GM21737 (cell line): Measurements from ENCODE around the gene RBM5.

Experiments
- ATAC-seq: cut with Tn5 transposase; IDR thresholded peaks from one replicate; pipeline ENCODE4 v1.9.1; 2021; ENCODE audit warnings: mild to moderate bottlenecking, moderate library complexity; ENCODE audit not compliant: unreplicated experiment

The RBM5 gene

GRCh38 chr3:50121072-50122032, 32.6 kb downstream of the RBM5 start:
- no peak for ATAC-seq

DNA sequence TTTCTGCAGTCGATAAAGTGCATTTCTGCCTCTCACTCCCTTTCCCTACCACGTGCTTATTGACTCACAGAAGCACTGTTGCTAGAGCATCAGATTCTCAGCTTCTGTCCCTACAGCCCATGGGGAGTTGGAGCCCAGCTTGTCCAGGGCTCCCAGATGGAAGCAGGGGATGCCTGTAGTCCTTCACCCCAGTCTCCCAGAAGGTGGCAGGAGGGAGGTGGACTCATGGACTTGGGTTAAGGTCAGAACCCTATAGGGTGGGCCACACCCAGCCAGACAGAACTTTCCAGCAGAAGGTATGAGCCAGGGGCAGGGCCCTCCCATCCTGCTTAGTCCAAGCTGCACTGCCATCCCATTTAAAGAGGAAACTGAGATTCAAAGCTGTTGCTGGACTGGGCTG, 33.4 kb downstream of the RBM5 start:
- no peak for ATAC-seq

DNA sequence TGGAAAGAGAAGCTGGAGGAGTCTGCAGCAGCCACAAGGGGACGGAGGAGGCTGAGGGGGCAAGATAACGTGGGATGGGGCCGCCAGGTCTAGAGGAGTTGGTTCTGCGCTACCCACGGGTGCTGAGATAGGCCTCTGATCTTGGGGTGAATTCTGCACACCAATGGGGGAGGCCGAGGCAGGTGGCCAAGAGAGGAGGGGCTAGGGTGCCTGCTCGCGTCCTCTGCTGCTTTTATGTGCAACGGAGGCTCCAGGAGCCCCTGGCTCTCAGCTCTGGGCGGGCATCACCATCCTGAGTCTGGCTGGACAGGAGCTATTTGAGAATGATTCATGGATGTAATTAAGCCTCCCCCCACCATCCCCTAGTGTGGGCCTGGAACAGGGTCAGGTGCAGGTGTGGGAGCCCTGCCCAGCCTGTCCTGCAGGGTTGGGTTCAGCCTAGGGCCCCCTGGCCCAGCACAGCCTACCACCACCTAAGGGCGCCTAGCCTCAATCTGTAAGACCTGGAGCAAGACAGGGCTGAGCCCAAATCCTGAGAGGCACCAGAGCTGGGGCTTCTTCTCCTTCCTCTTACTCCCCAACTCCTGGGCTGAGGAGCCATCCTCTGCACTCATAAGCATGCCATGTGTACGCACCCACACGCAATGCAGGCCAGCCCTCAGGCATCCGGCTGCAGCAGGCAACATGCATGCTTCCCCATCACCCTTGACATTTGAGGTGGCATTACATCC, 34.1 kb downstream of the RBM5 start:
- no peak for ATAC-seq

- no peak for ATAC-seq
Measured at GRCh38 chr3:50123394-50124051, 34.8 kb downstream of the RBM5 start.

DNA sequence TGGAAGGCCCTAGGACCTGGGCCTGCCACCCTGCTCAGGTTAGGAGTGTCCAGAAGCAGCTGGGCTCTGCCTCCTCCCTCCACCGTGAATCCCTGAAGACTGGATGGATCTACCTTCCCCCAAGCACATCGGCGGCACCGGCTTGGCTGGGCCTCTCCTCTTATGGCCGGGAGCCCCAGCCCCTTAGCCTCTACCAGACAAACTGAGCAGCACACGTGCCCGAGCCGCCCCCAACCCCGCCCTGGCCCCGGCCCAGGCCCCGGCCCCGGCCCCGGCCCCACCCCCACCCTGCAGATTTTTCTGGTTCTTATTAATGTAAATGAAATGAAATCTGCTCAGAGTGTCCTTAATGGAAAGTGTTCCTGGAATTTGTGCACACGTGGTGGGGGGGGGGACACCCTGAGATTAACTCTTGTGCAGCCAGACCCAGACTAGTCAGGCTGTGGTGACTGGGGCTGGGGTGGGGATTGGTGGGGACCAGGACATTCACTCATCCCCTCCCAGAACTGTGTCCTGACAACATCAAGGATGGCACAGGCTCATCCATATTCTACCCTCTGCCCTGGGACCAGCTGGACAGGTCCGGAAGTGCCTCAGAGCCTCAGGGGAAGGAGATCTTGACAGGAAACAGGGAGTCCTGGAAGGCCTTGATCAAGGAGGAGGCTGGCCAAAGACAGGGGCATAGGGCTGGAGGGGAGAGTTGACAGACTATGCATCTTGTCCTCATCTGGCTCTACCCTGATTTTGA, 35.5 kb downstream of the RBM5 start:
- no peak for ATAC-seq

DNA sequence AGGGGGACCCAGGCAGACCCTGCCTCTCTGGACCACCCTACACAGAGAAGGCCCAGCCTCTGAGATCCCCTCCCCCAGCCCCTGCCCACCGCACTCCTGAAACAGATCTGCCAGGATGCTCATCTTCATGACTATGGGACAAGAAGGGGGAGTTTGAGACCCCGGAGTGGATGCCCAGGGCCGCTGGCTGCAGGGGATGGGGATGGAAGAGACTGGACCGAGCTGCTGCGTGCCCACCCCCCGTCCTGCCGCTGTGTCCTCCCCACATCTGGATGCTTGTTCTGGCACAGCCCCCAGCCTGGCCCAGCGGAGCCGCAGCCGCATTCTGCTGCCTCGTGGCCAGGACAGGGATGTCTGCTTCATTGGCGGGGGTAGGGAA, 36.1 kb downstream of the RBM5 start:
- no peak for ATAC-seq

DNA sequence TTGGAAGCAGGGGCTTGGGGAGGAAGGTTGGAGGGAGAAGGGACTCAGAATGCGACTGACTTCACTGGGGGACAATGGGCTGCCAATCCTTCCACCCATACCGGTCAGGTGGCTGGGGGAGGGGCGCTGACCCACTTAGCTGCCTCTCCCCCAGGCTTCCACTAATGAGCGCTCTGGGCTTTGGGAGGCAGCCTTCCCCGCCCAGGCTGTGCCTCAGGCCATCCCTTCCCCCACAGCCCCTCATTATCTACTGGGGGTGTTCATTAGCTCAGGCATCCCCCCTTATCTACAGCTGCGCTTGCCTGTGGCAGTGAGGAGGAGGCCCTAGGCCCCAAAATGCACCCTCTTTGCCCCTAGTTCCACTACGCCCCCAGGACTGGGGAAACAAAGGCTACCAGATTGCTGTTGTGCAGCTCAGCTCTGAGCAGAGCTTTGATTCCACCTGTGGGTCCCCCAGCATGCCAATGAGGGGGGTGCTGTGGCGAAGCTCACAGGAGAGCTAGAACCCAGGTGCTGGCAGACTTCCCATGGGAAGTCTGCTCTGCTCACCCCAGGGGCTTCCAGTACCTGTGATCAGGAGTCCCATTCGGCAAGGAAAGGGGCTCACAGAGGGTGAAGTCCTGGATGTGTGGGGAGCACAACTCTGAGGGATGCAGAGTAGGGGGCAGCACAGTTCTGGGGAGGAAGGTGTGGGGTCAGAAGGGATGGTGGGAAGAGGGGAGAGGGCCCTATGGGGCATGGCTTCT, 37.0 kb downstream of the RBM5 start:
- no peak for ATAC-seq

DNA sequence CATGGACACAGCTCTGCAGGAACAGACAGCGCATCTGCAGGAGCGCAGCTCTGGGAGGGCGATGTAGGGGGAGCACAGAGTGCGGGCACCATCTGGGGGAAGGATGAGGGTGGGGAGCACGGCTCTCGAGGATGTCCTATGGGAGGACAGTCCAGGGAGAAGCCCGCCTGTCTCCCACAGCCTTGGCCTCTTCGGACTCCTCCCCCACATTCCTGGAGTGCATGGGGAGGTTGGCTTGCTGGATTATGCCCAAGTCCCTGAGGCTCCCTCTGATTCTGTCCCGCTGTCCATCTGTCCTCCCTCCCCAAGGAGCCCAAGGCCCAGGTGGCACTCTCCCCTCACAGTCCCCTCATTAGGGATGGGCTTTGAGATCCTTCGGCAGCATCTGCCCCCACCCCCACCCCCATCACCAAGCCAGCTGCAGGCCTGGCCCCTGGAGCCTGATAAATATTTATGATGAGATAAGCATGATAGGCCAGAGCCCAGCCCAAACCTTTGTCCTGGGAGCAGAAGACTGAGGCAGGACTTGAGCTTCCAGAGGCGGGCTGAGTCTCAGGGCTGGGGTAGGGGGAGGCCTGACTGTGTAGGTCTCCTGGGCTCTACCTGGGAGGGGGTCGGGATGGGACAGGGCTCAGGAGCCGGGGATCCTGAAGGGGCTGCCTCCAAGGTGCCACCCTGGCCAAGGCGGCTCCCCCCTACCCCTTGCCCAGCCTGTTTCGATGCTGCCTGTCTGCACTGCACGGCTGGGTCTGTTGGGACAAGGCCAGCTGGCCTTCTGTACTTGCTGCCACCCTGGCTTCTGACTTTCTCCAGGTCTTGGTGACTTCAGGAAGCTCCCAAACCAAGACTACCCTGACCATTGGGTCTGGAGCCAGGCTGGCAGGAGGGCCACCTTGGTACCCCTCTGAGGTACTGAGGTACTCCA, 37.8 kb downstream of the RBM5 start:
- ATAC-seq: no peak

DNA sequence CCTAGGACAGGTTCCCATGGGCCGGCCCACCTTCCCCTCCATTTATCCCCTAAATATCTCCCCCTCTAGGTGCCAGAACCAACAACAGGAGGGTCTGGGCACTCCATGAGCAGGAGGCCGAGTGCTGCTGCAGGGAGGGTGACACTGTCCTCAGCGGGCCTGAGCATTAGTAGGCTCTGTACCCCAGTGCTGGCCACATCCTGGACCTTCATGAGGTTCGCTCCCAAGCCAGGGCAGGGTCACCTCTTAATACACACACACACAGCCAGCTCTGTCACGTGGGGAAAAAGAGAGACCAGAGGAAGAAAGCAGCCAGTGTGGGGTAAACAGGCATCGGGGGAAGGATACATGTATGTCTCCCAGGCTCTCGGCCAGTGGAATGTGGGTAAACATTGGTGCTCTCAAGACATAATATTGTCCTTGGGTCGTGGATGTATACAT, 38.6 kb downstream of the RBM5 start:
- ATAC-seq: no peak

- no peak for ATAC-seq
Measured at GRCh38 chr3:50128001-50128400, 39.3 kb downstream of the RBM5 start.

DNA sequence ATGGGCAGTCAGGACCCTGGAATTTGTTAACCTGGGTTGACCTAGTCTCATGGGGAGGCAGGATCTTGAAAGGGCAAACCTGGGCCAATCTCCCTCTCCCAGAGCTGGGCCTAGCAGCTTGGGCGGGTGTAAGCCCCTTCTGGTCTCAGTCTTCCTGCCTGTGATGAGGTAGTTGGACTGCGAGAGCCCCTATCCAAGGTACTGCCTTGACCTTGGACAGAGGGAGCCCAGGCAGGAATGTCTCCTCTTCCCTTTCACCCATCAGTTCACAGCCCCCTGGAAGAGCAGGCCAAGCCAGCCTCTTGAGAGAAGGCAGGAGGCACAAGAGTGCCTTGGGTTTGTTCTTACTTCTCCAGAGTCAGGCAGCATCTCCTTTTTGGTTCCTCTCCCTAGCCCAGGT, 41.7 kb downstream of the RBM5 start:
- no peak for ATAC-seq

- ATAC-seq: no peak
Measured at GRCh38 chr3:50132421-50133282, 43.9 kb downstream of the RBM5 start.

DNA sequence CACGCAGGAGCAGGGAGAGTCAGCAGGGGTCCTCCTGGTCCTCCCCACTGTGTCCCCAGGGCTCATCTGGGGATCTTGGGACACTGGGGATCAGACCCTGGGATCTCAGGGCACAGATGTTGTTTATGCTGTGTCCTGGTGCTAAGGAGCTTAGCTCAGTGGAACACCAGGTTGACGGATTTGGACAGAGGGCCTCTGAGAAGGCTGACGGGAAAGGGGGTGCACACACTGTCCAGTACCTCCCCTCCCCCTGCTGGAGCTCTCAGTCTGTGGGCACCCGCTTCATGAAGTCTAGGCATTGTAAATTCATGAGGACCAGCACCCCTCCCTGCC, 44.5 kb downstream of the RBM5 start:
- no peak for ATAC-seq

GRCh38 chr3:50134367-50134766, 45.6 kb downstream of the RBM5 start:
- ATAC-seq: no peak

- no peak for ATAC-seq
Measured at GRCh38 chr3:50135964-50136363, 47.2 kb downstream of the RBM5 start.

GRCh38 chr3:50136714-50137405, 48.1 kb downstream of the RBM5 start:
- no peak for ATAC-seq

- ATAC-seq: no peak
Measured at GRCh38 chr3:50137531-50137930, 48.8 kb downstream of the RBM5 start.
